Stomach (tissue), 9 donors: ENCODE results near the gene STK4. TPM values are rescaled to one million over a fixed set of nuclear protein-coding genes. Genes with fewer than 3 reads are reported as not detected.
"Not testable (repeated sequence)": the region's sequence is repeated elsewhere in the genome, so short reads cannot be mapped to it uniquely, and the experiment has no call there.

Source experiments
- DNase-seq, 2 donors: peaks; one replicate each; pipeline versions ENCODE4 v3.0.0 to v3.0.0-alpha.2; 2013 to 2019
- H3K27ac ChIP-seq, 5 donors: fragments of 200-600 bp in 4 of 5; sonication (generic) in 4 of 5; one replicate each; pipeline ENCODE4 v1.5.1; 2013 to 2019; ENCODE audit warnings: mild to moderate bottlenecking in 1 of 5, moderate library complexity in 1 of 5
- H3K27me3 ChIP-seq, 3 donors: fragments of 200-600 bp; sonication (generic); one replicate each; pipeline ENCODE4 v1.5.1; 2017 to 2019; ENCODE audit warnings: mixed run types in 1 of 3
- H3K36me3 ChIP-seq, 4 donors: fragments of 200-600 bp; sonication (generic); 1 replicate in 3 of 4; 2 replicates in 1 of 4; pipeline ENCODE4 v1.5.1; 2016 to 2019
- H3K4me1 ChIP-seq, 4 donors: fragments of 200-600 bp; sonication (generic); one replicate each; pipeline ENCODE4 v1.5.1; 2016 to 2019
- H3K4me3 ChIP-seq, 4 donors: fragments of 200-600 bp; sonication (generic) in 3 of 4; one replicate each; pipeline ENCODE4 v1.5.1; 2016 to 2019; ENCODE audit warnings: mild to moderate bottlenecking in 1 of 4
- H3K9me3 ChIP-seq, 4 donors: fragments of 200-600 bp; sonication (generic); one replicate each; pipeline ENCODE4 v1.5.1; 2016 to 2019
- CTCF ChIP-seq, 7 experiments: fragments of 450-650 bp in 4 of 7; fragments of 200-600 bp in 3 of 7; sonication (generic) in 3 of 7; IDR thresholded peaks; one replicate each; pipeline ENCODE4 v1.5.1; 2016 to 2019; ENCODE audit warnings: antibody characterized with exemption in 7 of 7, control low read depth in 2 of 7, mild to moderate bottlenecking in 1 of 7
- EP300 ChIP-seq: sonication (generic); formaldehyde crosslinking; IDR thresholded peaks from one replicate; pipeline ENCODE4 v1.6.1; 2017; ENCODE audit warnings: antibody characterized with exemption
- POLR2A ChIP-seq, 4 donors: fragments of 450-650 bp; IDR thresholded peaks; one replicate each; pipeline ENCODE4 v1.6.1; 2016; ENCODE audit warnings: antibody characterized with exemption in 4 of 4, control low read depth in 2 of 4, mild to moderate bottlenecking in 1 of 4, moderate library complexity in 1 of 4
- POLR2AphosphoS5 ChIP-seq, 3 donors: sonication (generic); formaldehyde crosslinking; IDR thresholded peaks; one replicate each; pipeline ENCODE4 v1.6.1; 2016; ENCODE audit warnings: antibody characterized with exemption in 3 of 3
- WGBS, 5 donors: extraction: QIAGEN DNeasy Blood & Tissue Kit in 3 of 5; methylation state at CpG; one replicate each; pipeline versions ENCODE4 v1.1.5 to v1.1.7; 2013 to 2018; 5-methylcytosine and 5-hydroxymethylcytosine counted together
- intact Hi-C: fragments of 100-400 bp; cut with DNase I; formaldehyde crosslinking; loops from one replicate; pipeline ENCODE4 v1.15.1; 2023; ENCODE audit warnings: low total_unique reads
- polyA plus RNA-seq, 3 donors: library from polyadenylated mRNA; stranded (reverse); fragments of 200-250 nt; gene quantifications; one replicate each; pipeline ENCODE4 v1.2.3, GENCODE V29; 2013
- total RNA-seq, 5 donors: library from RNA; depleted of rRNA; stranded (reverse); fragments of >200 nt; gene quantifications; one replicate each; pipeline versions ENCODE4 v1.1.0 to v1.2.3, GENCODE V29; 2014 to 2016
- donor health status: healthy with polysubstance abuse.
- donor health status: Bipolar disorder and iron deficiency.
- donor health status: healthy.

Gene STK4
- total and polyA plus RNA-seq, 8 donors, result 4.8 to 49.6 (median 19.3) TPM

DNA sequence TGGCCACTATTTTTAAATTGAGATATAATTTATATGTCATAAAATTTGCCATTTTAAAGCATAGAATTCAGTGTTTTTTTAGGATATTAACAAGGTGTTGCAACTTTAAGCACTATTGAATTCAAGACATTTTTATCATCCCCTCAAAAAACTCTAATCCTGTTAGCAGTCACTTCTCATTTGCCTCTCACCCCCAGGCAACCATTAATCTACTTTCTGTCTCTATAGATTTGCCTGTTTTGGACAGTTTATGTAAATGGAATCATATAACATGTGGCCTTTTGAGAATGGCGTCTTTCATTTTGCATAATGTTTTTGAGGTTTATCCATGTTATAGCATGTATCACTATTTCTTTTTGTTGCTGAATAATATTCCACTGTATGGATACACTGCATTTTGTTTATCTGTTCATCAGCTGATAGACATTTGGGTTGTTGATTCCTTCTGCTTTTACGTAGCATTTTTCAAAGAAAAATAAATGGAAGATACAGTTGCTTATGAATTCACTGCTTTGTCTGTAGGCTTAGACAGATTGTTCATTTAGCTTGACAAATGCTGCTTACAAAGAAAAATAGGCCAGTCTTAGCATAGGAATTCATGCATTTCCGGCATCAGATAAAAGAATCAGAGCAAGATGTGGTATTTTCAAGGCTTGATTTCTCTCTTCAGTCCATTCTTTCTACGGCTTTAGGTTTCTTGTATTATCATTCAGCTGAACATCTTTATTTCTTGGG, 52.9 kb downstream of the STK4 start:
- no peak overlapping the region for H3K27ac ChIP-seq
- H3K9me3 ChIP-seq, result no peaks in the 10 kb centered on the region
- peaks cover 0 to 63% (median 33%) of the 10 kb centered on the region in 4 donors for H3K36me3 ChIP-seq
- peaks cover 0 to 23% (median 4%) of the 10 kb centered on the region in 4 donors for H3K4me1 ChIP-seq
- H3K4me3 ChIP-seq, result no peak overlapping the region
- H3K27me3 ChIP-seq, result no peaks in the 10 kb centered on the region
- intact Hi-C loops, result loop anchor here (10.0 kb wide), 1 partner anchor 276 kb away; no protein-coding TSS in a partner anchor
- TF ChIP-seq POLR2AphosphoS5 (IDR thresholded peaks at IDR 0.05), result no peak
- WGBS, 5 donors, result 92 to 97% (median 93%) methylated on average over 4 of the region's 4 CpGs
- no peak for DNase-seq

- Histone ChIP-seq H3K4me1 (peaks cover 0 to 19% (median 3%) of the 10 kb centered on the region in 4 donors), H3K36me3 (peaks cover 0 to 68% (median 36%) of the 10 kb centered on the region in 4 donors), H3K4me3 (no peak overlapping the region), H3K27ac (no peak overlapping the region), H3K9me3 (no peaks in the 10 kb centered on the region), H3K27me3 (no peaks in the 10 kb centered on the region)
- TF ChIP-seq POLR2AphosphoS5 (IDR thresholded peaks at IDR 0.05) (no peak), EP300 (no peak), CTCF (IDR thresholded peaks at IDR 0.05) (no peak), POLR2A (IDR thresholded peaks at IDR 0.05) (no peak)
- WGBS, 5 donors, result 65 to 80% (median 75%) methylated on average over 1 of the region's 1 CpG
- no peak for DNase-seq
- intact Hi-C loops, result loop anchor here (10.0 kb wide), 1 partner anchor 275 kb away; no protein-coding TSS in a partner anchor
These were observed 53.4 kb downstream of the STK4 start for GRCh38 chr20:45019762-45020123.

- WGBS, 5 donors, result 68 to 80% (median 74%) methylated on average over 3 of the region's 3 CpGs
- Histone ChIP-seq H3K4me3 (no peak overlapping the region), H3K9me3 (no peaks in the 10 kb centered on the region), H3K4me1 (peaks cover 0 to 13% (median 0%) of the 10 kb centered on the region in 4 donors), H3K36me3 (peaks cover 0 to 75% (median 42%) of the 10 kb centered on the region in 4 donors), H3K27me3 (no peaks in the 10 kb centered on the region), H3K27ac (no peak overlapping the region)
- peak in 1 of 2 donors; percentile 46 for DNase-seq
- intact Hi-C loops, result no loop called here
- TF ChIP-seq POLR2AphosphoS5 (IDR thresholded peaks at IDR 0.05), result no peak
These were observed 54.0 kb downstream of the STK4 start for GRCh38 chr20:45020236-45020886.

DNA sequence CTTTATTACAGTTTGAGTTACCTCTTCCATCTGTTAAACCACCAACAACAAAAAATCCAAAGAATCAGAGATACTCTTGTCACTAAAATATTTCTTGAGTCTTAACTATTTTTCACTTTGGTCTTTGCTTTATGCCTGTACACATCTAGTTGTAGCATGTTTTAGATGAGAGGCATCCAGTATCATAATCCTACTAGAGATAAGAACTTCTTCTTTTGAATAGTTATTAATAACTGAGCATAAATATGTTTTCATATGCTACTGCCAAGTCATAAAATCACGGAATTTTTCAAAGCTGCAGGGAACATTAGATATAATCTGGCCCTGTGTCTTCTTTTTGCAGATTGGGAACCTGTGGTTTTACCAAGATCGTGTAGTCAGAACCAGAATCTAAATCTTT, 55.3 kb downstream of the STK4 start:
- Histone ChIP-seq H3K27ac (no peak overlapping the region), H3K4me1 (peaks cover 0 to under 1% (median 0%) of the 10 kb centered on the region in 4 donors), H3K27me3 (no peaks in the 10 kb centered on the region), H3K4me3 (no peak overlapping the region), H3K9me3 (no peaks in the 10 kb centered on the region), H3K36me3 (peaks cover 11 to 83% (median 54%) of the 10 kb centered on the region in 4 donors)
- no peak for TF ChIP-seq POLR2AphosphoS5 (IDR thresholded peaks at IDR 0.05)
- TF ChIP-seq CTCF (IDR thresholded peaks at IDR 0.05), result no peak
- TF ChIP-seq EP300, result no peak
- TF ChIP-seq POLR2A (IDR thresholded peaks at IDR 0.05), result no peak
- intact Hi-C loops, result no loop called here
- 60 to 75% (median 64%) methylated on average over 2 of the region's 2 CpGs for WGBS, 5 donors
- DNase-seq, result no peak

DNA sequence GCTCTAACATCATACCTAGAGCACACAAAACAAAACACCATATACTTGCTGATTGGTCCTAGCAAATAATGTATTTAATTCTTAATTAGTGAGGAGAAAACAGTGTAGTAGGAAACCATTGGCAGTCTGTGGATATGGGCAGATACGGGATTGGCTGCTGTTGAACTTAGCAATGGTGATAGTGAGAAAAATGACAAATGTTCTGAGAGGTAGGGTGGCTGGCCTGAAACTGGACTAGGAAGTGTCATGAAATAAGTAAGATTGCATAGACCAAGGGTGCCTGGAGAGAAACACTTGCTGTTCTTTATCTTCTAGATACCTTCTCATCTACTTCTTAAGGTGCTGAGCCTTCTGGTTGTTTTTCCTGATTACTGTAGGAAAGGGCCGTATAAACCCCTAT, 56.8 kb downstream of the STK4 start:
- H3K27me3 ChIP-seq, H3K4me1 ChIP-seq, DNase-seq, H3K4me3 ChIP-seq, H3K9me3 ChIP-seq, intact Hi-C loops, H3K27ac ChIP-seq: not testable (repeated sequence)
- peaks cover 11 to 85% (median 56%) of the 10 kb centered on the region in 4 donors for H3K36me3 ChIP-seq
- WGBS, 5 donors, result 71 to 89% (median 85%) methylated on average over 2 of the region's 2 CpGs
